HG03175 (cell line): ENCODE data around the gene ELMOD3.
A peak's percentile ranks its signal among the peaks of the same experiment; 100 is the strongest.
"Not testable (repeated sequence)": the region's sequence is repeated elsewhere in the genome, so short reads cannot be mapped to it uniquely, and the experiment has no call there.

ENCODE experiments used
- ATAC-seq: cut with Tn5 transposase; IDR thresholded peaks from one replicate; pipeline ENCODE4 v1.9.1; 2021; ENCODE audit warnings: mild to moderate bottlenecking, moderate library complexity; ENCODE audit not compliant: unreplicated experiment

ELMOD3 gene

DNA sequence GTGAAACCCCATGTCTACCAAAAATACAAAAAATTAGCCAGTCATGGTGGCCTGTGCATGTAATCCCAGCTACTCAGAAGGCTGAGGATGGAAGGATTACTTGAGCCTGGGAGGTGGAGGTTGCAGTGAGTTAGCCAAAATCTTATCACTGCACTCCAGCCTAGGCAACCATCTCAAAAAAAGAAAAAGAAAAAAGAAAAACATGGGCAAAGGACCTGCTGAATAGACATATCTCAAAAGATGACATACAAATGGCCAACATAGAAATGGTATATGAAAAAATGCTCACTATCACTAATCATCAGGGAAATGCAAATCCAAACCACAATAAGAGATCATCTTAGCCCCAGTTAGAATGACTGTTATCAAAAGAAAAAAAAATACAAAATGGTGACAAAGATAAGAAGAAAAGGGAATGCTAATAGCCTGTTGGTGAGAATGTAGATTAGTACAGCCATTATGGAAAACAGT, 25.4 kb upstream of the ELMOD3 start:
- ATAC-seq = no peak

GRCh38 chr2:85329701-85330100, 24.9 kb upstream of the ELMOD3 start:
- ATAC-seq = not testable (repeated sequence)

DNA sequence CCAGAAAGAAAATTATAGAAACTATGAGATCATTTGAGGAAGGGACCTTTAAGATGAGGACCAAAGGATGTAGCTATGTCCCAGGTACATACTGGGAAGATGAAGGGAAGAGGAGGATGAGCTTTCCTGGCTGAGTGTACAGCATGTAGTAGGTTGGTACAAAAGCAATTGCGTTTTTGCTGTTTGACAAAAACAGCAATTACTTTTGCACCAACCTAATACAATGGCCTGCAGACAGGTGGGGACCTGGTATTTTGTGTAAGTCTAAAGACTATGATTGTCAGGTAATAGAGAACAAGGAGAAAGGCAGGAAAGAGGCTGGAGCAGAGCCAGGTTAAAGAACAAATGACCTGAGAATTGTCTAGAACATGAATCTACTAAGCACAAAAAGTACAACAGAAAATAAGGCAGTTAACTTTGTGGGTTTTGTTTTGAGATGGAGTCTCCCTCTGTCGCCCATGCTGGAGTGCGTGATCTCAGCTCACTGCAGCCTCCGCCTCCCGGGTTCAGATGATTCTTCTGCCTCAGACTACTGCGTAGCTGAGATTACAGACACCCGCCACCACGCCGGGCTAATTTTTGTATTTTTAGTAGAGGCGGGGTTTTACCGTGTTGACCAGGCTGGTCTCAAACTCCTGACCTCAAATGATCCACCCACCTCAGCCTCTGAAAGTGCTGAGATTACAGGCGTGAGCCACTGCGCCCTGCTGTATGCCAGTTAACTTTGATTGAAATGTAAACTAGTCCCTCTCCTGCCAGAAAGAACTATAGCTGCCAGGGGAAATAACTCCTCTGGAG, 23.5 kb upstream of the ELMOD3 start:
- no peak for ATAC-seq

DNA sequence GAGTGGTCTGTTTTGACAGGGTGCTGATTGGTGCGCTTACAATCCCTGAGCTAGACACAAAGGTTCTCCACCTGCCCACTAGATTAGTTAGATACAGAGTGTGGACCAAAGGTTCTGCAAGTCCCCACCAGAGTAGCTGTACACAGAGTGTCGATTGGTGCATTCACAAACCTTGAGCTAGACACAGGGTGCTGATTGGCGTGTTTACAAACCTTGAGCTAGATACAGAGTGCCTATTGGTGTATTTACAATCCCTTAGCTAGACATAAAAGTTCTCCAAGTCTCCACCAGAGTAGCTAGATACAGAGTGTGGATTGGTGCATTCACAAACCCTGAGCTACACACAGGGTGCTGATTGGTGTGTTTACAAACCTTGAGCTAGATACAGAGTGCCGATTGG, 20.7 kb upstream of the ELMOD3 start:
- not testable (repeated sequence) for ATAC-seq

GRCh38 chr2:85334928-85335327, 19.6 kb upstream of the ELMOD3 start:
- no peak for ATAC-seq

GRCh38 chr2:85340034-85340892, 14.3 kb upstream of the ELMOD3 start:
- no peak for ATAC-seq

DNA sequence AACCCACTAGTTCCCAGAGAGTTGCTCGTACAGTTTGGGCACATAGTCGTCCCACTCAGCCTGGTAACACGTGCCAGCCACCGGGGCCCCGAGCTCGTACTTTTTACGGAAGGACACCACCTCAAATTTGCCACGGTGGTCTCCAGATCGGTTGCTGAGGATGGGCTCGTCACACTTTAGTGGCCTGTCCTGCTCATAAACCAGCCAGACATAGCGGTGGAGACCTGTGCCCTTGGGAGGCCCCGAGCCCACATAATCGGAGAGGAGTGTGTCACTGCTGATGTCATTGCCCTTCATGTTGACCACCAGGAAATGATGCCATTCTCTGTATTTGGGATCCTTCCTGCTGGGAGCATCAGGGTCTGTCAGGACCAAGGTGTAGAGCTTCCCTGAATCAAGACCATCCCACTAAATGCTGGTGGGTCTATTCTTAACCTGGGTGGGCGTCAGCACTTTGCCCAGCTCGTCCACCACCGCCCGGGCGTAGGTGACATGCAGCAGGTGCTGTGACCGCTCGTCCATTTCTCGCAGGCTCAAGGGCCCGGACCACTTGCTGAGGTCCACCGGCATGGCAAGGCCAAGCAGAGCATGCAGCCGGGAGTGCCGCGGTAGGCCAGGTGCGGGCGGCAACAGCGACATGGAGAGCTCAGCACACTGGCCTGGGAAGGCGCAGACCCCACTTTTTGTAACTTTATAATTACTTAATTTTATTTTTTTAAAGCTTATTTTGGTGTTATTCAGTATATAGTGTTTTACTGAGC, 13.1 kb upstream of the ELMOD3 start:
- ATAC-seq = no peak

DNA sequence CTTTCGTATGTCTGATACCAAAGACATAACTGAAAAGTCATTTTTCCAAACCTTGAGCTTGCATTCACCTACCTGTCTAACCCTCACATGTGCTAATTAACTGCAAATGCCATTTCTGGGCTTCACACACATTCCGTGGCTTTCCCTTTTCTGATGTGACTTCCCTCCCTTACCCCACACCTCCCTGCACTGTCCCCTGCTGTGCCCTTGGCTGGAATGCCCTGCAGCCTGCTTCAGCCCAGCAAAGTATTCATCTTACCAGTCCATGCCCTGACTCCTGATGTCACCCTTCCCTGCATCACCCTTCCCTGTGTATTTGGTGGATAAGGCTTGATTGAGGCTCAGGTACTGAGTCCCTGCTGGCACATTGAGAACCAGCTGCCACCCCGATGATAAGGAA, 12.4 kb upstream of the ELMOD3 start:
- no peak for ATAC-seq

DNA sequence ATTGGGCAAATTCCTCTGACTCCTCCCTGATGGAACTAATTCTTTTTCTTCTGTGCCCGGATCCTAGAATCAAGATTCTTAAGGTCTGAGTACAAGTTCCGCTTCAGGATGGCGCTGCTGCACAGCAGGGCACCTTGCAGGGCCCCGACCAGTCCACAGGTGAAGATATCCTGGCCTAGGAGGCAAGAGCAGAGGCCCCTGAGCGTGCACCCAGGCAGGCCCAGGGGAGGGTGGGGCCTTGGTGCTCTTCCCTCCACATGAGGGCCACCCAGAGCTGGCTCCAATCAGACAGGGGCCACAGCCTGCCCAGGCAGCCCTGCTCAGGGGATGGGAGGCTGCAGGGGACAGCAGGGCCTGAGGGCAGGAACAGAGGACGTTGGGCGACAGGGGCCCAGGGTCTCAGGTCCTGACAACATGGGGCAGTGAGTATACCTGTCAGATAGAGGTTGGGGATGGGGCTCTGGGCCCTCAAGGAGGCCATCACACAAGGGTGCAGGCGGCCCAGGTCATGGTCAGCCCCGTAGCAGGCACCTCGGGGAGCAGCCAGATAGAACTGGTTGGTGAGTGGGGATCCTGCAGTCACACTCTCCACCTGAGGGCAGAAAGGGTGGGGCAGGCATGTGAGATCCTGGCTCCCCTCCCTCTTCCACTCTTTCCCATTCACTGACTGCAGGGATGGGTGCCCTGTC, 11.2 kb upstream of the ELMOD3 start:
- not testable (repeated sequence) for ATAC-seq

DNA sequence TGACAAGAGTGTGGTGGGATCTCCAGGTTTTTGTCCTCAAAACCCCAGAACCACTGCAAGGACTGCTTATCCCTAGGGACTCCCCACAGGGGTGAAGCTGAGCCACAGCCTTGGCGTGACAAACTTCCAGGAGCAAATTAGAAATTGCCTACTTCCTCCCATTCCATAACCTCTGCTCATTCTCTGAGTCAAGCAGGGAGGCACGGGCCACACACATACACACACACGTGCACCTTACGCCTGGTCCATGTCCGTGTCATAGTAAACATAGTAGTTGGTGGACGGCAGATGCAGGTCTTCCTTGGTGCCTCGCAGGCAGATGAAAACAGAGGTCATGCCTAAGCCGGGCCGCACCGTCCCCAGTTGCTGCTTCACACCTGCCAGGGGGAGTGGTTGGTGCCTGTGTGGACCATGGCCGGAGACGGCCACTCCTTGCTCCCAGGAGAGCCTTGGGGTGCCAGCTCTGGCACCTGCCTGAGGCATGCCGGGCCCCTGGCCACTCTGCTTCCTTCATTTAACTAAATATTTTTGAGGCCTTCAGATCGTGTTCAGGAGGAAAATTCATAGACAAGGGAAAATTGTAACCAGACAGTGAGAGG, 10.1 kb upstream of the ELMOD3 start:
- ATAC-seq = no peak

- ATAC-seq = no peak
Observed at GRCh38 chr2:85347599-85347998, 7.0 kb upstream of the ELMOD3 start.

DNA sequence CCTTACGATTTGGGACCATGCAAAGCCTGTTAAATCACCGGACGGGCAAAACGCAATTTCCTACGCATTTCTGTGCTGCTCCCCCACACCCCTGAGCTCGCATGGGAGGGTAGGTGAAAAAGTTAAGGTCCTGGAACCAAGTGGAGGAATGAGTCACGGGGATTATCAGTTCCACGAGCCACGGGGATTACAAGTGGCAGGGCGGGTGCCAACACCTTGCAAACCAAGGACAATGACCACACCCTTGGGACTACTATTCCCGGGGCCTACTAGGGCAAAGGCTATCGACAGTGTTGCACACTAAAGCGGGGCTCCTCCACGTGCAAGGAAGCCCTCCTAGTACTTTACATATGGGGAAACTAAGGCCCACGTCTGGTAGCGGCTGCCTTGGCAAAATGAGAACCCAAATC, 688 bp upstream of the ELMOD3 start:
- ATAC-seq = peak; percentile 13

DNA sequence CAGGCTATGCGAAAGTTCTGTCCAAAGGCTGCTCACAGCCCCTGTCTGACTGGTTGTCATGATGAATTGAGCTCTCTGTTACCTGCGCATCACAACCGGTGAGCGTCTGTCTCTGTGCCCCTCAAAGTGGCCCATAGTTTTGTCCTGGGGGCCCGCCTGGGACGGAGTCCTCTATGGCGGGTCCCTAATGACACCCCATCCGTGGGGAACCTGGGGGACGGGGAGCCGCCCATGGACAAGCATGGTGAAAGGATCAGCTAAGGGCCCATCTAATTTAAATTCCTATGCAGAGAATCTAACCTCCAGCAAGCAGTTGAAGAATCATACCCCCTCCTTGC, 473 bp downstream of the ELMOD3 start:
- ATAC-seq = no peak

- no peak for ATAC-seq
Observed at GRCh38 chr2:85355521-85355920, 952 bp downstream of the ELMOD3 start.

- no peak for ATAC-seq
Observed at GRCh38 chr2:85356186-85356585, 1.6 kb downstream of the ELMOD3 start.

DNA sequence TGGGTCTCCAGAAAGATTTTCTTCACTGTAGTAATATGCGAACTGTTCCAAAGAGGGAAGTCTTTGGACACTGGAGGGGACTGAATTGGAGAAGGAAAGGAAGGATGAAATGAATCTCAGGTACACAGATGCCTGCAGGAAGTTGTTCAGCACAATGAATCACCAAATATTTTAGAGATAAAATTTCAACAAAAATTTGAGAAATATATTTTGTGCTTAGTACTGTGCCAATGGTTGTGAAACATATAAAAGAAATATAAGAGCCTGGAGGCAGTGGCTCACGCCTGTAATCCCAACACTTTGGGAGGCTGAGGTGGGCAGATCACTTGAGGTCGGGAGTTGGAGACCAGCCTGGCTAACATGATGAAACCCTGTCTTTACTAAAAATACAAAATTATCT, 3.2 kb downstream of the ELMOD3 start:
- ATAC-seq = no peak

GRCh38 chr2:85362653-85363387, 8.3 kb downstream of the ELMOD3 start:
- ATAC-seq = not testable (repeated sequence)

DNA sequence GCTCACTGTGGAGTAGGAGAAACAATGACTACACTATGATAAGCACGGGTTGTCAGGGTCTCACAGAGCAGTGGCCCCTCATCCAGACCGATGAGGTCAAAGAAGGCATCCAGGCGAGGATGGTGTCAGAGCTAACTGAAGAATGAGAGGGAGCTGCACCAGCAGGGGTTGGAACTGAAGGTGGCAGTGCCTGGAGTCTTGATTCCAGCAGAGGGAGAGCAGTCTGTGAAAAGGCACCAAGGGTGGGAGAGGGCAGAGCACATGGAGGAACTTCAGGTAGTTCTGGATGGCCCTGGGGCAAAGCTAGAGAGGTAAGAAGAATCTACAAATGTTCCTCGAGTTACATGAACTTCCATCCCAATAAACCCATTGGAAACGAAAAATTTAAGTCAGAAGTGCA, 12.6 kb downstream of the ELMOD3 start:
- no peak for ATAC-seq

- ATAC-seq = no peak
Observed at GRCh38 chr2:85368921-85369320, 14.4 kb downstream of the ELMOD3 start.

GRCh38 chr2:85369500-85369899, 14.9 kb downstream of the ELMOD3 start:
- ATAC-seq = no peak
